GM18951 (cell line): ENCODE results near the gene ROBO1.

Experiments used
- POLR2A ChIP-seq: IDR thresholded peaks from 4 replicates; pipeline ENCODE4 v1.6.1; 2011; ENCODE audit warnings: mild to moderate bottlenecking; ENCODE audit not compliant: insufficient read length, insufficient read depth; ENCODE audit errors: extremely low read depth
- in situ Hi-C: fragments of 300-500 bp; cut with MboI; formaldehyde crosslinking; loops from one replicate; pipeline ENCODE4 v1.12.0; 2022; ENCODE audit warnings: low sequenced_read_pairs, mixed read lengths, inconsistent platforms; ENCODE audit not compliant: unreplicated experiment

ROBO1 gene

GRCh38 chr3:79052054-79052681 is 715.6 kb downstream of the ROBO1 start:
- in situ Hi-C loops = no loop called here
- TF ChIP-seq POLR2A = no peak

GRCh38 chr3:79047581-79047980 is 720.2 kb downstream of the ROBO1 start:
- in situ Hi-C loops = no loop called here

GRCh38 chr3:79041621-79042020 is 726.2 kb downstream of the ROBO1 start:
- no peak for TF ChIP-seq POLR2A
- in situ Hi-C loops = no loop called here

More at GRCh38 chr3:79047581-79047980, 720.2 kb downstream of the ROBO1 start:
- no peak for TF ChIP-seq POLR2A

GRCh38 chr3:79040701-79041100 is 727.1 kb downstream of the ROBO1 start:
- TF ChIP-seq POLR2A = no peak
- in situ Hi-C loops = no loop called here

- in situ Hi-C loops = no loop called here
These were observed 727.7 kb downstream of the ROBO1 start for GRCh38 chr3:79040091-79040490.

GRCh38 chr3:79039192-79039591 is 728.6 kb downstream of the ROBO1 start:
- in situ Hi-C loops = no loop called here
- TF ChIP-seq POLR2A = no peak

More at GRCh38 chr3:79040091-79040490, 727.7 kb downstream of the ROBO1 start:
- TF ChIP-seq POLR2A = no peak

GRCh38 chr3:79038636-79039035 is 729.2 kb downstream of the ROBO1 start:
- in situ Hi-C loops = no loop called here
- no peak for TF ChIP-seq POLR2A

GRCh38 chr3:79038057-79038456 is 729.7 kb downstream of the ROBO1 start:
- in situ Hi-C loops = no loop called here
- TF ChIP-seq POLR2A = no peak

GRCh38 chr3:79032686-79033318 is 735.0 kb downstream of the ROBO1 start:
- TF ChIP-seq POLR2A = no peak
- in situ Hi-C loops = no loop called here

- TF ChIP-seq POLR2A = no peak
- in situ Hi-C loops = no loop called here
These were observed 737.6 kb downstream of the ROBO1 start for GRCh38 chr3:79030157-79030556.

- no peak for TF ChIP-seq POLR2A
- in situ Hi-C loops = loop anchor here (10.0 kb wide), 1 partner anchor 364 kb away; no protein-coding TSS in a partner anchor
These were observed 738.9 kb downstream of the ROBO1 start for GRCh38 chr3:79028916-79029315.

- in situ Hi-C loops = loop anchor here (10.0 kb wide), 1 partner anchor 363 kb away; no protein-coding TSS in a partner anchor
- no peak for TF ChIP-seq POLR2A
These were observed 740.2 kb downstream of the ROBO1 start for GRCh38 chr3:79027593-79027992.

- in situ Hi-C loops = loop anchor here (10.0 kb wide), 1 partner anchor 355 kb away; no protein-coding TSS in a partner anchor
- no peak for TF ChIP-seq POLR2A
These were observed 747.9 kb downstream of the ROBO1 start for GRCh38 chr3:79019924-79020173.
